HEK293 (cell line): ENCODE measurements around the gene ERGIC1.

Source experiments
- BCL11A ChIP-seq: fragments of 450-650 bp; formaldehyde crosslinking; IDR thresholded peaks from 2 replicates; pipeline ENCODE4 v1.5.1; 2016; ENCODE audit warnings: low read depth, missing biosample characterization, missing genetic modification characterization
- CTCF ChIP-seq: fragments of 450-650 bp; formaldehyde crosslinking; IDR thresholded peaks from 2 replicates; pipeline ENCODE4 v1.5.1; 2016; ENCODE audit warnings: missing biosample characterization, missing genetic modification characterization
- ZBTB49 ChIP-seq: fragments of 450-650 bp; formaldehyde crosslinking; IDR thresholded peaks from 2 replicates; pipeline ENCODE4 v1.5.1; 2016; ENCODE audit warnings: missing biosample characterization, missing genetic modification characterization, low read depth
- ZNF174 ChIP-seq: fragments of 450-650 bp; formaldehyde crosslinking; IDR thresholded peaks from 2 replicates; pipeline ENCODE4 v1.5.0; 2017; ENCODE audit warnings: missing biosample characterization, mild to moderate bottlenecking, missing genetic modification characterization
- ZNF280D ChIP-seq: fragments of 450-650 bp; formaldehyde crosslinking; IDR thresholded peaks from 2 replicates; pipeline ENCODE4 v1.5.1; 2016; ENCODE audit warnings: missing biosample characterization, missing genetic modification characterization
- ZNF362 ChIP-seq: fragments of 450-650 bp; formaldehyde crosslinking; IDR thresholded peaks from 2 replicates; pipeline ENCODE4 v1.5.1; 2016; ENCODE audit warnings: missing biosample characterization, missing genetic modification characterization
- ZNF600 ChIP-seq: fragments of 450-650 bp; formaldehyde crosslinking; IDR thresholded peaks from 2 replicates; pipeline ENCODE4 v1.5.1; 2016; ENCODE audit warnings: missing biosample characterization, missing genetic modification characterization
- ZNF660 ChIP-seq: fragments of 450-650 bp; IDR thresholded peaks from 2 replicates; pipeline ENCODE4 v1.5.1; 2018; ENCODE audit warnings: missing biosample characterization, mild to moderate bottlenecking, missing genetic modification characterization
- ZNF664 ChIP-seq: fragments of 450-650 bp; formaldehyde crosslinking; IDR thresholded peaks from 2 replicates; pipeline ENCODE4 v1.5.1; 2016; ENCODE audit warnings: missing biosample characterization, missing genetic modification characterization
- ZNF670 ChIP-seq: fragments of 450-650 bp; formaldehyde crosslinking; IDR thresholded peaks from 2 replicates; pipeline ENCODE4 v1.5.1; 2016; ENCODE audit warnings: missing biosample characterization, missing genetic modification characterization, low read depth

GRCh38 chr5:172988276-172988675 is 154.2 kb downstream of the ERGIC1 start:
- no peak for TF ChIP-seq CTCF (tag by site-specific recombination)
- TF ChIP-seq ZNF670 (tag by site-specific recombination) = no peak
- TF ChIP-seq ZNF600 (tag by site-specific recombination) = no peak
- no peak for TF ChIP-seq ZNF174 (tag by site-specific recombination)
- TF ChIP-seq ZNF362 = no peak
- TF ChIP-seq ZNF280D (tag by site-specific recombination) = no peak
- TF ChIP-seq ZNF664 (tag by site-specific recombination) = no peak
- no peak for TF ChIP-seq BCL11A (tag by site-specific recombination)
- TF ChIP-seq ZNF660 (tag by site-specific recombination) = no peak
- no peak for TF ChIP-seq ZBTB49 (tag by site-specific recombination)
